Stimulated activated CD4-positive, alpha-beta T cell treated with anti-CD3 and anti-CD28 coated beads, Interleukin-4, amount 100 ng/mL, for 1 hour (primary cell): Measurements from ENCODE around the gene KCNJ14.

Experiments
- DNase-seq: peaks from one replicate; pipeline ENCODE4 v3.0.0-alpha.2; 2020

KCNJ14 gene

GRCh38 chr19:48509467-48510194, 54.3 kb downstream of the KCNJ14 start:
- no peak for DNase-seq

GRCh38 chr19:48510421-48511268, 55.3 kb downstream of the KCNJ14 start:
- peak; percentile 73 for DNase-seq

GRCh38 chr19:48511321-48511731, 56.0 kb downstream of the KCNJ14 start:
- no peak for DNase-seq

GRCh38 chr19:48511800-48512503, 56.6 kb downstream of the KCNJ14 start, which contains the start of gene LMTK3:
LMTK3 (minus strand) TSS chr19:48511835; CDS start chr19:48511576, 259 bp downstream.
- DNase-seq, result peak; percentile 73

GRCh38 chr19:48512504-48513288, 57.3 kb downstream of the KCNJ14 start:
- DNase-seq, result no peak

GRCh38 chr19:48513289-48514122, 58.1 kb downstream of the KCNJ14 start:
- peak; percentile 73 for DNase-seq

- DNase-seq, result no peak
Measured at GRCh38 chr19:48514123-48514458, 58.7 kb downstream of the KCNJ14 start.

GRCh38 chr19:48516536-48516935, 61.2 kb downstream of the KCNJ14 start:
- no peak for DNase-seq
